WTC11 (cell line): ENCODE data around the gene BTBD10. TPM values are rescaled to one million over a fixed set of nuclear protein-coding genes. Genes with fewer than 3 reads are reported as not detected.

Experiments used
- ATAC-seq: fragments of 200-7000 bp; cut with Tn5 transposase; 2 replicates; pipeline ENCODE4 v1.10.0; 2021; ENCODE audit warnings: mild to moderate bottlenecking, moderate library complexity
- CTCF ChIA-PET: fragments of 300-600 bp; sonication (Branson Sonifier 250); formaldehyde crosslinking; loops from one replicate; lab custom pipeline; 2021; ENCODE audit warnings: antibody characterized with exemption; lab: Charles Lee
- POLR2A ChIA-PET: fragments of 350-600 bp; sonication (Branson Sonifier 250); formaldehyde crosslinking; loops from one replicate; lab custom pipeline; 2021; ENCODE audit warnings: antibody characterized with exemption; lab: Charles Lee
- DNase-seq: peaks from one replicate; pipeline ENCODE4 v3.0.0; 2021; ENCODE audit warnings: low spot score
- H3K27ac Mint-ChIP-seq: 2 replicates; pipeline ENCODE4 v1.8.0; 2021; ENCODE audit warnings: mixed read lengths
- H3K27me3 Mint-ChIP-seq: 2 replicates; pipeline ENCODE4 v1.8.0; 2021; ENCODE audit warnings: low read depth, mild to moderate bottlenecking, moderate library complexity, mixed read lengths
- H3K36me3 Mint-ChIP-seq: 2 replicates; pipeline ENCODE4 v1.8.0; 2021; ENCODE audit warnings: mixed read lengths
- H3K4me1 Mint-ChIP-seq: 2 replicates; pipeline ENCODE4 v1.8.0; 2022; ENCODE audit warnings: mixed read lengths
- H3K4me3 Mint-ChIP-seq: 2 replicates; pipeline ENCODE4 v1.8.0; 2021; ENCODE audit warnings: mild to moderate bottlenecking, moderate library complexity, mixed read lengths
- H3K9me3 Mint-ChIP-seq: 2 replicates; pipeline ENCODE4 v1.8.0; 2021; ENCODE audit warnings: mixed read lengths
- ESRRA ChIP-seq: sonication (generic); formaldehyde crosslinking; IDR thresholded peaks from 2 replicates; pipeline ENCODE4 v1.8.1; 2022; ENCODE audit warnings: mild to moderate bottlenecking, missing genetic modification reagents, borderline replicate concordance
- GABPB1 ChIP-seq: sonication (generic); formaldehyde crosslinking; IDR thresholded peaks from 2 replicates; pipeline ENCODE4 v1.8.1; 2023; ENCODE audit warnings: mild to moderate bottlenecking, missing genetic modification reagents
- GRHL2 ChIP-seq: fragments of 250-450 bp; sonication (Bioruptor Pico); IDR thresholded peaks from 2 replicates; pipeline ENCODE4 v1.8.0; 2022; ENCODE audit warnings: mild to moderate bottlenecking, moderate library complexity; ENCODE audit not compliant: insufficient replicate concordance, severe bottlenecking
- HMGA2 ChIP-seq: fragments of 250-450 bp; sonication (Bioruptor Pico); IDR thresholded peaks from 2 replicates; pipeline ENCODE4 v1.4.0; 2021; ENCODE audit warnings: mild to moderate bottlenecking, moderate library complexity
- HMGXB4 ChIP-seq: sonication (generic); formaldehyde crosslinking; IDR thresholded peaks from 2 replicates; pipeline ENCODE4 v1.8.1; 2023; ENCODE audit warnings: mild to moderate bottlenecking, moderate library complexity, missing genetic modification reagents
- IRF2 ChIP-seq: sonication (generic); formaldehyde crosslinking; IDR thresholded peaks from 2 replicates; pipeline ENCODE4 v1.8.0; 2022; ENCODE audit warnings: low read depth, missing genetic modification reagents, borderline replicate concordance
- KAT7 ChIP-seq: sonication (generic); formaldehyde crosslinking; IDR thresholded peaks from 2 replicates; pipeline ENCODE4 v1.8.1; 2023; ENCODE audit warnings: missing genetic modification reagents, mild to moderate bottlenecking, borderline replicate concordance
- NFE2L1 ChIP-seq: sonication (generic); formaldehyde crosslinking; IDR thresholded peaks from 2 replicates; pipeline ENCODE4 v1.8.1; 2023; ENCODE audit warnings: missing genetic modification reagents
- NFYB ChIP-seq: sonication (generic); formaldehyde crosslinking; conservative IDR thresholded peaks from 2 replicates; pipeline ENCODE4 v1.8.0; 2022; ENCODE audit warnings: low read depth, missing genetic modification reagents
- RORB ChIP-seq: fragments of 250-450 bp; sonication (Bioruptor Pico); IDR thresholded peaks from 2 replicates; pipeline ENCODE4 v1.9.0; 2021; ENCODE audit warnings: mild to moderate bottlenecking
- TP53 ChIP-seq: sonication (generic); formaldehyde crosslinking; IDR thresholded peaks from 2 replicates; pipeline ENCODE4 v1.8.1; 2023; ENCODE audit warnings: mild to moderate bottlenecking, missing genetic modification reagents
- USF1 ChIP-seq: sonication (generic); formaldehyde crosslinking; IDR thresholded peaks from 2 replicates; pipeline ENCODE4 v1.8.0; 2022; ENCODE audit warnings: mild to moderate bottlenecking, missing genetic modification reagents
- ZMAT4 ChIP-seq: fragments of 250-450 bp; sonication (Bioruptor Pico); IDR thresholded peaks from 2 replicates; pipeline ENCODE4 v1.9.0; 2021; ENCODE audit warnings: mild to moderate bottlenecking
- ZNF219 ChIP-seq: sonication (generic); formaldehyde crosslinking; IDR thresholded peaks from 2 replicates; pipeline ENCODE4 v1.8.0; 2023; ENCODE audit warnings: missing genetic modification reagents, mild to moderate bottlenecking, borderline replicate concordance
- ZNF671 ChIP-seq: fragments of 250-450 bp; sonication (Bioruptor Pico); IDR thresholded peaks from 2 replicates; pipeline ENCODE4 v1.8.0; 2021; ENCODE audit warnings: mild to moderate bottlenecking
- total RNA-seq: library from RNA; stranded (reverse); gene quantifications from 3 replicates; pipeline ENCODE4 v1.2.3, GENCODE V29; 2021
- TF ChIP-seq, protein P1 (sequence below): fragments of 250-450 bp; sonication (Bioruptor Pico); IDR thresholded peaks from 2 replicates; pipeline ENCODE4 v1.8.0; 2021; ENCODE audit warnings: mild to moderate bottlenecking
- TF ChIP-seq, protein P2 (sequence below): sonication (generic); formaldehyde crosslinking; conservative IDR thresholded peaks from 2 replicates; pipeline ENCODE4 v1.8.1; 2023; ENCODE audit warnings: mild to moderate bottlenecking, low read depth, missing genetic modification reagents, moderate library complexity
- TF ChIP-seq, protein P3 (sequence below): sonication (generic); formaldehyde crosslinking; IDR thresholded peaks from 2 replicates; pipeline ENCODE4 v1.8.1; 2022; ENCODE audit warnings: low read depth, mild to moderate bottlenecking, moderate library complexity, missing genetic modification reagents, borderline replicate concordance
- TF ChIP-seq, protein P4 (sequence below): sonication (generic); formaldehyde crosslinking; IDR thresholded peaks from 2 replicates; pipeline ENCODE4 v1.8.1; 2022; ENCODE audit warnings: mild to moderate bottlenecking, missing genetic modification reagents, moderate library complexity, borderline replicate concordance
- TF ChIP-seq, protein P5 (sequence below): fragments of 200-600 bp; IDR thresholded peaks from 2 replicates; pipeline ENCODE4 v1.8.0; 2022; ENCODE audit warnings: antibody characterized with exemption

Gene BTBD10
- total RNA-seq, 1 experiment from 2014 or later: 19.4 TPM

- Mint-ChIP-seq H3K27me3 (peaks cover 14% of the 10 kb centered on the region), H3K4me3 (peak overlapping the region; percentile 44)
- TF ChIP-seq HMGA2 (CRISPR knock-in tag) (no peak), IRF2 (CRISPR knock-in tag) (no peak), USF1 (no peak), ESRRA (CRISPR knock-in tag) (no peak), TP53 (CRISPR knock-in tag) (no peak), NFE2L1 (CRISPR knock-in tag) (no peak), ZNF219 (CRISPR knock-in tag) (no peak), ZMAT4 (no peak), NFYB (CRISPR knock-in tag) (no peak), KAT7 (CRISPR knock-in tag) (no peak)
- TF ChIP-seq, protein P1, sequence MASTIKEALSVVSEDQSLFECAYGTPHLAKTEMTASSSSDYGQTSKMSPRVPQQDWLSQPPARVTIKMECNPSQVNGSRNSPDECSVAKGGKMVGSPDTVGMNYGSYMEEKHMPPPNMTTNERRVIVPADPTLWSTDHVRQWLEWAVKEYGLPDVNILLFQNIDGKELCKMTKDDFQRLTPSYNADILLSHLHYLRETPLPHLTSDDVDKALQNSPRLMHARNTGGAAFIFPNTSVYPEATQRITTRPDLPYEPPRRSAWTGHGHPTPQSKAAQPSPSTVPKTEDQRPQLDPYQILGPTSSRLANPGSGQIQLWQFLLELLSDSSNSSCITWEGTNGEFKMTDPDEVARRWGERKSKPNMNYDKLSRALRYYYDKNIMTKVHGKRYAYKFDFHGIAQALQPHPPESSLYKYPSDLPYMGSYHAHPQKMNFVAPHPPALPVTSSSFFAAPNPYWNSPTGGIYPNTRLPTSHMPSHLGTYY: no peak
- TF ChIP-seq, protein P2, sequence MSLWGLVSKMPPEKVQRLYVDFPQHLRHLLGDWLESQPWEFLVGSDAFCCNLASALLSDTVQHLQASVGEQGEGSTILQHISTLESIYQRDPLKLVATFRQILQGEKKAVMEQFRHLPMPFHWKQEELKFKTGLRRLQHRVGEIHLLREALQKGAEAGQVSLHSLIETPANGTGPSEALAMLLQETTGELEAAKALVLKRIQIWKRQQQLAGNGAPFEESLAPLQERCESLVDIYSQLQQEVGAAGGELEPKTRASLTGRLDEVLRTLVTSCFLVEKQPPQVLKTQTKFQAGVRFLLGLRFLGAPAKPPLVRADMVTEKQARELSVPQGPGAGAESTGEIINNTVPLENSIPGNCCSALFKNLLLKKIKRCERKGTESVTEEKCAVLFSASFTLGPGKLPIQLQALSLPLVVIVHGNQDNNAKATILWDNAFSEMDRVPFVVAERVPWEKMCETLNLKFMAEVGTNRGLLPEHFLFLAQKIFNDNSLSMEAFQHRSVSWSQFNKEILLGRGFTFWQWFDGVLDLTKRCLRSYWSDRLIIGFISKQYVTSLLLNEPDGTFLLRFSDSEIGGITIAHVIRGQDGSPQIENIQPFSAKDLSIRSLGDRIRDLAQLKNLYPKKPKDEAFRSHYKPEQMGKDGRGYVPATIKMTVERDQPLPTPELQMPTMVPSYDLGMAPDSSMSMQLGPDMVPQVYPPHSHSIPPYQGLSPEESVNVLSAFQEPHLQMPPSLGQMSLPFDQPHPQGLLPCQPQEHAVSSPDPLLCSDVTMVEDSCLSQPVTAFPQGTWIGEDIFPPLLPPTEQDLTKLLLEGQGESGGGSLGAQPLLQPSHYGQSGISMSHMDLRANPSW (CRISPR knock-in tag): no peak
Measured at GRCh38 chr11:13487661-13488030, 24.6 kb upstream of the BTBD10 start.

DNA sequence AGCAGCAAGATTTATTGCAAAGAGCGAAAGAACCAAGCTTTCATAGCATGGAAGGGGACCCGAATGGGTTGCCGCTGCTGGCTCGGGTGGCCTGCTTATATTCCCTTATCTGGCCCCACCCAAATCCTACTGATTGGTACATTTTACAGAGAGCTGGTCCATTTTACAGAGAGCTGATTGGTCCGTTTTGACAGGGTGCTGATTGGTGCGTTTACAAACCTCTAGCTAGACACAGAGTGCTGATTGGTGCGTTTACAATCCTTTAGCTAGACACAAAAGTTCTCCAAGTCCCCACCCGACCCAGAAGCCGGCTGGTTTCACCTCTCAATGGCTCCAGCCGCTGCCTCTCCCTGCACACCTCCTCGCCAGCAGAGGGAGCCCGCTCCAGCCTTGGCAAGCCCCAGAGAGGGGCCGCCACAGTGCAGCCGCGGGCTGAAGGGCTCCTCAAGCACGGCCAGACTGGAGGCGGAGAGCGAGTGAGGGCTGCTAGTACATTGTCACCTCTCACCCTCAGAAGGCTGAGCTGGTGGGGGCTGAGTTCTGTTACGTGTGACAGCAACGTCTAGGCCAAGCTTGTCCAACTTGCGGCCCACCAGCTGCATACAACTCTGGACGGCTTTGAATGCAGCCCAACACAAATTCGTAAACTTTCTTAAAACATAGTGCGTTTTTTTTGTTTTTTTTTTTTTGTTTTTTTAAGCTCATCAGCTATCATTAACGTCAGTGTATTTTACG lies 24.1 kb upstream of the BTBD10 start:
- 0 out of 2 replicates have a peak, but pooled peaks cover 3% of the 10 kb centered on the region for H3K4me1 Mint-ChIP-seq
- CTCF ChIA-PET: interaction anchor here (0.6 to 3.2 kb wide), 29 partner anchors 9 to 765 kb away, joined by 3 to 21 read pairs (median 5); partner anchors contain the start of gene BTBD10
- peaks cover 15% of the 10 kb centered on the region for H3K27me3 Mint-ChIP-seq
- ATAC-seq: peak; percentile 98
- peak; percentile 88 for DNase-seq
- H3K4me3 Mint-ChIP-seq: peak overlapping the region; percentile 44
- H3K9me3 Mint-ChIP-seq: peaks cover 38% of the 10 kb centered on the region
- peaks cover 13% of the 10 kb centered on the region for H3K36me3 Mint-ChIP-seq
- H3K27ac Mint-ChIP-seq: no peak overlapping the region
- POLR2A ChIA-PET: no interaction called here
- TF ChIP-seq RORB (CRISPR knock-in tag) (no peak), HMGXB4 (CRISPR knock-in tag) (0 out of 2 replicates have a peak, but pooled peaks have one; percentile 32), GABPB1 (0 out of 2 replicates have a peak, but pooled peaks have one; percentile 37), ZNF671 (no peak), GRHL2 (CRISPR knock-in tag) (no peak)
- TF ChIP-seq, protein P3, sequence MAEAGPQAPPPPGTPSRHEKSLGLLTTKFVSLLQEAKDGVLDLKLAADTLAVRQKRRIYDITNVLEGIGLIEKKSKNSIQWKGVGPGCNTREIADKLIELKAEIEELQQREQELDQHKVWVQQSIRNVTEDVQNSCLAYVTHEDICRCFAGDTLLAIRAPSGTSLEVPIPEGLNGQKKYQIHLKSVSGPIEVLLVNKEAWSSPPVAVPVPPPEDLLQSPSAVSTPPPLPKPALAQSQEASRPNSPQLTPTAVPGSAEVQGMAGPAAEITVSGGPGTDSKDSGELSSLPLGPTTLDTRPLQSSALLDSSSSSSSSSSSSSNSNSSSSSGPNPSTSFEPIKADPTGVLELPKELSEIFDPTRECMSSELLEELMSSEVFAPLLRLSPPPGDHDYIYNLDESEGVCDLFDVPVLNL: no peak
- TF ChIP-seq, protein P4, sequence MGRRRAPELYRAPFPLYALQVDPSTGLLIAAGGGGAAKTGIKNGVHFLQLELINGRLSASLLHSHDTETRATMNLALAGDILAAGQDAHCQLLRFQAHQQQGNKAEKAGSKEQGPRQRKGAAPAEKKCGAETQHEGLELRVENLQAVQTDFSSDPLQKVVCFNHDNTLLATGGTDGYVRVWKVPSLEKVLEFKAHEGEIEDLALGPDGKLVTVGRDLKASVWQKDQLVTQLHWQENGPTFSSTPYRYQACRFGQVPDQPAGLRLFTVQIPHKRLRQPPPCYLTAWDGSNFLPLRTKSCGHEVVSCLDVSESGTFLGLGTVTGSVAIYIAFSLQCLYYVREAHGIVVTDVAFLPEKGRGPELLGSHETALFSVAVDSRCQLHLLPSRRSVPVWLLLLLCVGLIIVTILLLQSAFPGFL: no peak
- TF ChIP-seq, protein P5, sequence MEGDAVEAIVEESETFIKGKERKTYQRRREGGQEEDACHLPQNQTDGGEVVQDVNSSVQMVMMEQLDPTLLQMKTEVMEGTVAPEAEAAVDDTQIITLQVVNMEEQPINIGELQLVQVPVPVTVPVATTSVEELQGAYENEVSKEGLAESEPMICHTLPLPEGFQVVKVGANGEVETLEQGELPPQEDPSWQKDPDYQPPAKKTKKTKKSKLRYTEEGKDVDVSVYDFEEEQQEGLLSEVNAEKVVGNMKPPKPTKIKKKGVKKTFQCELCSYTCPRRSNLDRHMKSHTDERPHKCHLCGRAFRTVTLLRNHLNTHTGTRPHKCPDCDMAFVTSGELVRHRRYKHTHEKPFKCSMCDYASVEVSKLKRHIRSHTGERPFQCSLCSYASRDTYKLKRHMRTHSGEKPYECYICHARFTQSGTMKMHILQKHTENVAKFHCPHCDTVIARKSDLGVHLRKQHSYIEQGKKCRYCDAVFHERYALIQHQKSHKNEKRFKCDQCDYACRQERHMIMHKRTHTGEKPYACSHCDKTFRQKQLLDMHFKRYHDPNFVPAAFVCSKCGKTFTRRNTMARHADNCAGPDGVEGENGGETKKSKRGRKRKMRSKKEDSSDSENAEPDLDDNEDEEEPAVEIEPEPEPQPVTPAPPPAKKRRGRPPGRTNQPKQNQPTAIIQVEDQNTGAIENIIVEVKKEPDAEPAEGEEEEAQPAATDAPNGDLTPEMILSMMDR: peak; percentile 50

More at GRCh38 chr11:13487661-13488030, 24.6 kb upstream of the BTBD10 start:
- ChIA-PET CTCF (interaction anchor here (0.6 to 3.2 kb wide), 28 partner anchors 9 to 764 kb away, joined by 3 to 21 read pairs (median 5); partner anchors contain the start of gene BTBD10), POLR2A (no interaction called here)
- DNase-seq: peak; percentile 28
- Mint-ChIP-seq H3K36me3 (peaks cover 13% of the 10 kb centered on the region), H3K27ac (no peak overlapping the region), H3K9me3 (peaks cover 35% of the 10 kb centered on the region), H3K4me1 (0 out of 2 replicates have a peak, but pooled peaks cover 3% of the 10 kb centered on the region)
- peak; percentile 90 for ATAC-seq
